Spleen (tissue), 11 donors: ENCODE data around the gene P2RY13. TPM values are rescaled to one million over a fixed set of nuclear protein-coding genes. Genes with fewer than 3 reads are reported as not detected.

ENCODE experiments used
- DNase-seq: peaks from one replicate; pipeline ENCODE4 v3.0.0-alpha.2; 2020
- H3K27ac ChIP-seq, 8 donors: fragments of 200-600 bp; sonication (generic) in 7 of 8; 1 replicate in 4 of 8; 2 replicates in 4 of 8; pipeline versions ENCODE4 v1.5.0 to v1.8.0; 2016 to 2021; ENCODE audit warnings: inconsistent platforms in 4 of 8, mild to moderate bottlenecking in 4 of 8, moderate library complexity in 1 of 8
- H3K27me3 ChIP-seq, 7 donors: fragments of 200-600 bp; sonication (generic) in 6 of 7; replicated peaks in 1 of 7; 1 replicate in 4 of 7; 2 replicates in 3 of 7; pipeline versions ENCODE4 v1.5.0 to v1.8.0; 2016 to 2021; ENCODE audit warnings: inconsistent platforms in 3 of 7, mild to moderate bottlenecking in 1 of 7
- H3K36me3 ChIP-seq, 6 donors: fragments of 200-600 bp; sonication (generic) in 5 of 6; 1 replicate in 4 of 6; 2 replicates in 2 of 6; pipeline versions ENCODE4 v1.5.0 to v1.8.0; 2016 to 2021; ENCODE audit warnings: inconsistent platforms in 2 of 6
- H3K4me1 ChIP-seq, 6 donors: fragments of 200-600 bp; sonication (generic) in 5 of 6; 1 replicate in 3 of 6; 2 replicates in 3 of 6; pipeline versions ENCODE4 v1.5.0 to v1.8.0; 2016 to 2021; ENCODE audit warnings: inconsistent platforms in 3 of 6
- H3K4me3 ChIP-seq, 8 donors: fragments of 200-600 bp; sonication (generic) in 7 of 8; 1 replicate in 4 of 8; 2 replicates in 4 of 8; pipeline versions ENCODE4 v1.5.0 to v1.8.0; 2016 to 2021; ENCODE audit warnings: inconsistent platforms in 4 of 8, mild to moderate bottlenecking in 4 of 8, moderate library complexity in 2 of 8
- H3K9me3 ChIP-seq, 8 donors: fragments of 200-600 bp; sonication (generic) in 7 of 8; 1 replicate in 4 of 8; 2 replicates in 4 of 8; pipeline versions ENCODE4 v1.5.0 to v1.8.0; 2016 to 2021; ENCODE audit warnings: inconsistent platforms in 4 of 8
- CTCF ChIP-seq, 11 experiments: fragments of 200-600 bp in 7 of 11; fragments of 450-650 bp in 4 of 11; sonication (generic) in 4 of 11; IDR thresholded peaks in 8 of 11; conservative IDR thresholded peaks in 3 of 11; 1 replicate in 7 of 11; 2 replicates in 4 of 11; pipeline versions ENCODE4 v1.4.0 to v1.8.0; 2016 to 2021; ENCODE audit warnings: antibody characterized with exemption in 11 of 11, inconsistent platforms in 4 of 11, mild to moderate bottlenecking in 1 of 11
- POLR2A ChIP-seq, 3 donors: fragments of 450-650 bp; IDR thresholded peaks; one replicate each; pipeline ENCODE4 v1.5.1; 2017; ENCODE audit warnings: antibody characterized with exemption in 3 of 3, mild to moderate bottlenecking in 1 of 3
- POLR2AphosphoS5 ChIP-seq, 3 donors: sonication (generic); formaldehyde crosslinking; IDR thresholded peaks; one replicate each; pipeline ENCODE4 v1.5.1; 2017; ENCODE audit warnings: antibody characterized with exemption in 3 of 3
- WGBS, 5 donors: extraction: QIAGEN DNeasy Blood & Tissue Kit in 3 of 5; methylation state at CpG; one replicate each; pipeline versions ENCODE4 v1.1.5 to v1.1.7; 2013 to 2018; 5-methylcytosine and 5-hydroxymethylcytosine counted together
- intact Hi-C: fragments of 100-400 bp; cut with DNase I; formaldehyde crosslinking; loops from one replicate; pipeline ENCODE4 v1.15.0; 2023; ENCODE audit warnings: low total_unique reads
- polyA plus RNA-seq, 3 donors: library from polyadenylated mRNA; stranded (reverse); fragments of 200-250 nt; gene quantifications; one replicate each; pipeline ENCODE4 v1.2.1, GENCODE V29; 2013
- total RNA-seq, 7 donors: library from RNA; depleted of rRNA in 3 of 7; stranded (reverse); fragments of >200 nt in 3 of 7; fragmentation: NEBNext Ultra II Directional in 4 of 7; extraction: Animal tissue kit (Norgen Biotek cat#: 25700) in 4 of 7; gene quantifications; one replicate each; pipeline versions ENCODE4 v1.1.0 to v1.2.1, GENCODE V29; 2016 to 2021
- donor health status: healthy with polysubstance abuse.
- donor health status: DM: no; HTN: no; CAD: no; lungs with moderate emphysema.
- donor health status: DM: no; HTN: no; CAD: no.
- donor health status: Bipolar disorder and iron deficiency.
- donor health status: healthy.
- donor health status: DM: no; HTN: no; CAD: no.
- donor health status: DM: yes; HTN: yes; CAD: no.

Gene P2RY13
- total and polyA plus RNA-seq, 10 donors: 7.1 to 78.3 (median 39.2) TPM

GRCh38 chr3:151330899-151331298, 1.6 kb upstream of the P2RY13 start:
- DNase-seq: no peak
- H3K9me3 ChIP-seq: no peaks in the 10 kb centered on the region
- TF ChIP-seq POLR2AphosphoS5 (IDR thresholded peaks at IDR 0.05) (no peak), CTCF (IDR thresholded peaks at IDR 0.05 in 8 of 11, conservative IDR thresholded peaks at IDR 0.05 in 3 of 11) (no peak), POLR2A (IDR thresholded peaks at IDR 0.05) (no peak)
- H3K27ac ChIP-seq: peak overlapping the region in 7 of 8 donors; percentile 48 to 90 (median 82)
- intact Hi-C loops: no loop called here
- H3K27me3 ChIP-seq: no peaks in the 10 kb centered on the region
- no peaks in the 10 kb centered on the region for H3K36me3 ChIP-seq
- no peak overlapping the region for H3K4me3 ChIP-seq
- H3K4me1 ChIP-seq: peaks cover 0 to 57% (median 0%) of the 10 kb centered on the region in 6 donors

GRCh38 chr3:151330379-151330778, 1.0 kb upstream of the P2RY13 start:
- H3K4me3 ChIP-seq: no peak overlapping the region
- no peaks in the 10 kb centered on the region for H3K9me3 ChIP-seq
- peak overlapping the region in 7 of 8 donors; percentile 24 to 90 (median 82) for H3K27ac ChIP-seq
- no peaks in the 10 kb centered on the region for H3K27me3 ChIP-seq
- WGBS, 5 donors: 54 to 79% (median 71%) methylated on average over 4 of the region's 4 CpGs
- H3K4me1 ChIP-seq: peaks cover 0 to 61% (median 0%) of the 10 kb centered on the region in 6 donors
- intact Hi-C loops: no loop called here
- H3K36me3 ChIP-seq: no peaks in the 10 kb centered on the region
- DNase-seq: no peak
- TF ChIP-seq POLR2AphosphoS5 (IDR thresholded peaks at IDR 0.05): no peak
- TF ChIP-seq CTCF (IDR thresholded peaks at IDR 0.05 in 8 of 11, conservative IDR thresholded peaks at IDR 0.05 in 3 of 11): no peak
- no peak for TF ChIP-seq POLR2A (IDR thresholded peaks at IDR 0.05)

- DNase-seq: no peak
- WGBS, 5 donors: 18 to 37% (median 22%) methylated on average over 10 of the region's 10 CpGs
- no peaks in the 10 kb centered on the region for H3K9me3 ChIP-seq
- H3K36me3 ChIP-seq: no peaks in the 10 kb centered on the region
- intact Hi-C loops: no loop called here
- TF ChIP-seq POLR2AphosphoS5 (IDR thresholded peaks at IDR 0.05): peak in 1 of 3 donors; percentile 32
- no peak for TF ChIP-seq POLR2A (IDR thresholded peaks at IDR 0.05)
- TF ChIP-seq CTCF (IDR thresholded peaks at IDR 0.05 in 8 of 11, conservative IDR thresholded peaks at IDR 0.05 in 3 of 11): peak in 2 of 11 experiments; percentile 33 to 41
- peak overlapping the region; percentile 1 to 90 (median 81) for H3K27ac ChIP-seq
- H3K4me3 ChIP-seq: peak overlapping the region in 7 of 8 donors; percentile 22 to 59 (median 35)
- H3K27me3 ChIP-seq: no peaks in the 10 kb centered on the region
- peaks cover 0 to 62% (median 0%) of the 10 kb centered on the region in 6 donors for H3K4me1 ChIP-seq
Observed at GRCh38 chr3:151328298-151328995, 902 bp downstream of the P2RY13 start.

- DNase-seq: no peak
- TF ChIP-seq POLR2AphosphoS5 (IDR thresholded peaks at IDR 0.05) (no peak), CTCF (IDR thresholded peaks at IDR 0.05 in 8 of 11, conservative IDR thresholded peaks at IDR 0.05 in 3 of 11) (peak; percentile 14 to 74 (median 49))
- 14 to 25% (median 18%) methylated on average over 3 of the region's 3 CpGs for WGBS, 5 donors
- Histone ChIP-seq H3K9me3 (no peaks in the 10 kb centered on the region), H3K36me3 (no peaks in the 10 kb centered on the region), H3K4me1 (peaks cover 0 to 62% (median 0%) of the 10 kb centered on the region in 6 donors), H3K4me3 (peak overlapping the region in 7 of 8 donors; percentile 22 to 59 (median 35)), H3K27me3 (no peaks in the 10 kb centered on the region), H3K27ac (peak overlapping the region in 7 of 8 donors; percentile 67 to 90 (median 82))
- intact Hi-C loops: no loop called here
Observed at GRCh38 chr3:151327571-151328198, 1.7 kb downstream of the P2RY13 start.
